OCI-LY1 (cell line): ENCODE results near the gene ERI2.

Experiments
- EZH2 ChIP-seq: fragments of 200-600 bp; sonication (generic), shearing (Covaris generic); IDR thresholded peaks from 2 replicates; pipeline ENCODE4 v1.8.0; 2017; ENCODE audit warnings: borderline replicate concordance, mixed run types, mild to moderate bottlenecking, antibody characterized with exemption, low read length, moderate library complexity, mixed read lengths
- TF ChIP-seq, protein P1 (sequence below): fragments of 200-600 bp; sonication (generic), shearing (Covaris generic); IDR thresholded peaks from 2 replicates; pipeline ENCODE4 v1.5.1; 2017; ENCODE audit warnings: mild to moderate bottlenecking, antibody characterized with exemption, low read length, moderate library complexity, mixed read lengths

DNA sequence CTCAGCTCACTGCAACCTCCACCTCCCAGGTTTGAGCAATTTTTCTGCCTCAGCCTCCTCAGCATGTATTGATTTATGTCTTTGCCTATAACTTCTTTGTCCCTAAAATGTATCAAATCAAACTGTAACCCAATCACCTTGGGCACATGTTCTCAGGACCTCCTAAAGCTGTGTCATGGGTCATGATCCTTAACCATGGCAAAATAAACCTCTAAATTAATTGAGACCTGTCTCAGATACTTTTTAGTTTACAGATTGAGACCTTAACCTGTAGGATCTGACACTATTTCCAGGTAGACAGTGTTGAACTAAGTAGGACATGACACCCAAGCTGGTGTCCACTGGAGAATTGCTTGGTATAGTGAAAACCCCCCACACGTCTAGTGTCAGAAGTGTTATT lies 45.1 kb downstream of the ERI2 start:
- TF ChIP-seq, protein P1, sequence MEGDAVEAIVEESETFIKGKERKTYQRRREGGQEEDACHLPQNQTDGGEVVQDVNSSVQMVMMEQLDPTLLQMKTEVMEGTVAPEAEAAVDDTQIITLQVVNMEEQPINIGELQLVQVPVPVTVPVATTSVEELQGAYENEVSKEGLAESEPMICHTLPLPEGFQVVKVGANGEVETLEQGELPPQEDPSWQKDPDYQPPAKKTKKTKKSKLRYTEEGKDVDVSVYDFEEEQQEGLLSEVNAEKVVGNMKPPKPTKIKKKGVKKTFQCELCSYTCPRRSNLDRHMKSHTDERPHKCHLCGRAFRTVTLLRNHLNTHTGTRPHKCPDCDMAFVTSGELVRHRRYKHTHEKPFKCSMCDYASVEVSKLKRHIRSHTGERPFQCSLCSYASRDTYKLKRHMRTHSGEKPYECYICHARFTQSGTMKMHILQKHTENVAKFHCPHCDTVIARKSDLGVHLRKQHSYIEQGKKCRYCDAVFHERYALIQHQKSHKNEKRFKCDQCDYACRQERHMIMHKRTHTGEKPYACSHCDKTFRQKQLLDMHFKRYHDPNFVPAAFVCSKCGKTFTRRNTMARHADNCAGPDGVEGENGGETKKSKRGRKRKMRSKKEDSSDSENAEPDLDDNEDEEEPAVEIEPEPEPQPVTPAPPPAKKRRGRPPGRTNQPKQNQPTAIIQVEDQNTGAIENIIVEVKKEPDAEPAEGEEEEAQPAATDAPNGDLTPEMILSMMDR, result no peak
- no peak for TF ChIP-seq EZH2
